Pancreas (tissue), 10 donors: ENCODE measurements around the gene MAD1L1. TPM values are rescaled to one million over a fixed set of nuclear protein-coding genes. Genes with fewer than 3 reads are reported as not detected.

Experiments
- ATAC-seq, 4 donors: fragments of 200-7000 bp; cut with Tn5 transposase; one replicate each; pipeline versions ENCODE4 v1.8.0 to v1.9.1; 2020; ENCODE audit warnings: mild to moderate bottlenecking in 4 of 4, moderate library complexity in 4 of 4
- DNase-seq, 6 donors: peaks; one replicate each; pipeline ENCODE4 v3.0.0-alpha.2; 2020
- FAIRE-seq: peaks from 2 replicates; lab custom pipeline; 2012; peaks lifted over from hg19 to GRCh38; lab: Jason Lieb, UNC
- H3K27ac ChIP-seq, 4 donors: fragments of 200-600 bp; sonication (generic); 1 replicate in 3 of 4; 2 replicates in 1 of 4; pipeline versions ENCODE4 v1.5.0 to v1.8.0; 2020
- H3K27me3 ChIP-seq, 4 donors: fragments of 200-600 bp; one replicate each; pipeline ENCODE4 v1.8.0; 2021
- H3K36me3 ChIP-seq, 3 donors: fragments of 200-600 bp; sonication (generic) in 1 of 3; one replicate each; pipeline versions ENCODE4 v1.5.0 to v1.8.0; 2020 to 2021
- H3K4me1 ChIP-seq, 3 donors: fragments of 200-600 bp; one replicate each; pipeline ENCODE4 v1.8.0; 2021
- H3K4me3 ChIP-seq, 4 donors: fragments of 200-600 bp; sonication (generic) in 2 of 4; one replicate each; pipeline versions ENCODE4 v1.5.0 to v1.8.0; 2020 to 2021
- H3K9me3 ChIP-seq, 4 donors: fragments of 200-600 bp; one replicate each; pipeline ENCODE4 v1.8.0; 2021
- CTCF ChIP-seq, 4 donors: fragments of 200-600 bp; sonication (generic) in 3 of 4; IDR thresholded peaks; one replicate each; pipeline versions ENCODE4 v1.5.0 to v1.8.0; 2021; ENCODE audit warnings: antibody characterized with exemption in 4 of 4
- WGBS, 2 donors: extraction: QIAGEN DNeasy Blood & Tissue Kit; methylation state at CpG; one replicate each; pipeline ENCODE4 v1.1.7; 2013; 5-methylcytosine and 5-hydroxymethylcytosine counted together
- intact Hi-C, 3 donors: fragments of 100-400 bp; cut with DNase I; formaldehyde crosslinking; loops; one replicate each; pipeline versions ENCODE4 v1.11.1 to v1.14.2; 2022
- polyA plus RNA-seq, 2 donors: library from polyadenylated mRNA; stranded (reverse); fragments of 200-250 nt; gene quantifications; one replicate each; pipeline ENCODE4 v1.2.3, GENCODE V29; 2013
- total RNA-seq, 6 donors: library from RNA; stranded (reverse); fragmentation: NEBNext Ultra II Directional in 4 of 6; extraction: Animal tissue kit (Norgen Biotek cat#: 25700) in 4 of 6; gene quantifications; one replicate each; pipeline versions ENCODE4 v1.2.1 to v1.2.4, GENCODE V29; 2021 to 2023
- donor health status: healthy with polysubstance abuse.
- donor health status: DM: no; HTN: no; CAD: no; lungs with moderate emphysema.
- donor health status: DM: no; HTN: no; CAD: no.
- donor health status: control.
- donor health status: control.
- donor health status: Bipolar disorder and iron deficiency.
- donor health status: DM: yes; HTN: yes; CAD: no.
- donor health status: DM: no; HTN: no; CAD: no.
- donor health status: DM: no; HTN: no; CAD: no.
- donor health status: DM: yes; HTN: yes; CAD: no.

Gene MAD1L1
- total and polyA plus RNA-seq, 8 donors, result 9.8 to 28.2 (median 11.9) TPM

GRCh38 chr7:2210551-2211258 is 22.0 kb downstream of the MAD1L1 start:
- H3K27ac ChIP-seq, result no peak overlapping the region
- intact Hi-C loops, result loop anchor here in 2 of 3 donors (10.0 kb wide), 2 partner anchors 546 to 626 kb away; no protein-coding TSS in a partner anchor
- H3K4me1 ChIP-seq, result no peaks in the 10 kb centered on the region
- FAIRE-seq, result no peak
- TF ChIP-seq CTCF (IDR thresholded peaks at IDR 0.05), result no peak
- no peak overlapping the region for H3K4me3 ChIP-seq
- peak in 2 of 6 donors; percentile 45 to 66 for DNase-seq
- 92 to 94% methylated on average over 30 of the region's 30 CpGs for WGBS, 2 donors
- ATAC-seq, result no peak
- H3K9me3 ChIP-seq, result no peaks in the 10 kb centered on the region
- H3K27me3 ChIP-seq, result no peaks in the 10 kb centered on the region
- peaks cover 0 to 8% (median 0%) of the 10 kb centered on the region in 3 donors for H3K36me3 ChIP-seq

GRCh38 chr7:2209961-2210323 is 22.8 kb downstream of the MAD1L1 start:
- DNase-seq, result no peak
- no peak for FAIRE-seq
- 87% methylated on average over 8 of the region's 8 CpGs for WGBS, 2 donors
- Histone ChIP-seq H3K27me3 (no peaks in the 10 kb centered on the region), H3K4me3 (no peak overlapping the region), H3K9me3 (no peaks in the 10 kb centered on the region), H3K27ac (no peak overlapping the region), H3K4me1 (no peaks in the 10 kb centered on the region), H3K36me3 (peaks cover 0 to 8% (median 0%) of the 10 kb centered on the region in 3 donors)
- intact Hi-C loops, result loop anchor here in 2 of 3 donors (10.0 kb wide), 2 partner anchors 545 to 625 kb away; no protein-coding TSS in a partner anchor
- no peak for ATAC-seq
- no peak for TF ChIP-seq CTCF (IDR thresholded peaks at IDR 0.05)

GRCh38 chr7:2209146-2209960 is 23.4 kb downstream of the MAD1L1 start:
- 68 to 71% methylated on average over 21 of the region's 21 CpGs for WGBS, 2 donors
- H3K27me3 ChIP-seq, result no peaks in the 10 kb centered on the region
- ATAC-seq (peak in 3 of 4 donors; percentile 82 to 85 (median 84)), DNase-seq (peak in 4 of 6 donors; percentile 18 to 74 (median 59)), FAIRE-seq (no peak)
- H3K36me3 ChIP-seq, result peaks cover 0 to 8% (median 0%) of the 10 kb centered on the region in 3 donors
- intact Hi-C loops, result no loop called here
- no peak overlapping the region for H3K27ac ChIP-seq
- H3K4me1 ChIP-seq, result no peaks in the 10 kb centered on the region
- H3K4me3 ChIP-seq, result no peak overlapping the region
- peak in 3 of 4 donors; percentile 38 to 46 (median 38) for TF ChIP-seq CTCF (IDR thresholded peaks at IDR 0.05)
- no peaks in the 10 kb centered on the region for H3K9me3 ChIP-seq

GRCh38 chr7:2208712-2209111 is 24.0 kb downstream of the MAD1L1 start:
- no peak overlapping the region for H3K4me3 ChIP-seq
- intact Hi-C loops, result no loop called here

More at GRCh38 chr7:2208712-2209111, 24.0 kb downstream of the MAD1L1 start:
- H3K4me1 ChIP-seq, result no peaks in the 10 kb centered on the region
- no peak overlapping the region for H3K27ac ChIP-seq
- H3K27me3 ChIP-seq, result no peaks in the 10 kb centered on the region
- ATAC-seq (no peak), DNase-seq (peak in 2 of 6 donors; percentile 36 to 39), FAIRE-seq (no peak)
- H3K9me3 ChIP-seq, result no peaks in the 10 kb centered on the region
- TF ChIP-seq CTCF (IDR thresholded peaks at IDR 0.05), result no peak
- H3K36me3 ChIP-seq, result peaks cover 0 to 8% (median 0%) of the 10 kb centered on the region in 3 donors
- WGBS, 2 donors, result 92 to 95% methylated on average over 16 of the region's 16 CpGs
